TTC549 (cell line): ENCODE data around the gene PTPN14.

ENCODE experiments used
- FAIRE-seq: peaks from 2 replicates; lab custom pipeline; 2012; peaks lifted over from hg19 to GRCh38; lab: Jason Lieb, UNC

PTPN14 gene

GRCh38 chr1:214452152-214452784 lies 99.1 kb downstream of the PTPN14 start:
- FAIRE-seq: no peak

- no peak for FAIRE-seq
Measured at GRCh38 chr1:214451596-214451995, 99.8 kb downstream of the PTPN14 start.

- no peak for FAIRE-seq
Measured at GRCh38 chr1:214449371-214449770, 102.0 kb downstream of the PTPN14 start.

- no peak for FAIRE-seq
Measured at GRCh38 chr1:214448536-214448935, 102.9 kb downstream of the PTPN14 start.

GRCh38 chr1:214447557-214447871 lies 103.9 kb downstream of the PTPN14 start:
- FAIRE-seq: no peak

GRCh38 chr1:214446772-214447556 lies 104.4 kb downstream of the PTPN14 start:
- no peak for FAIRE-seq

GRCh38 chr1:214445831-214446614 lies 105.4 kb downstream of the PTPN14 start:
- peak; percentile 11 for FAIRE-seq

- FAIRE-seq: no peak
Measured at GRCh38 chr1:214445199-214445598, 106.2 kb downstream of the PTPN14 start.

GRCh38 chr1:214444182-214444939 lies 107.0 kb downstream of the PTPN14 start:
- no peak for FAIRE-seq

GRCh38 chr1:214441119-214441518 lies 110.3 kb downstream of the PTPN14 start:
- FAIRE-seq: no peak

GRCh38 chr1:214440219-214440965 lies 111.0 kb downstream of the PTPN14 start:
- no peak for FAIRE-seq

- no peak for FAIRE-seq
Measured at GRCh38 chr1:214439352-214440119, 111.9 kb downstream of the PTPN14 start.

GRCh38 chr1:214438530-214438929 lies 112.9 kb downstream of the PTPN14 start:
- no peak for FAIRE-seq

GRCh38 chr1:214438075-214438474 lies 113.3 kb downstream of the PTPN14 start:
- no peak for FAIRE-seq

GRCh38 chr1:214435867-214436266 lies 115.5 kb downstream of the PTPN14 start:
- no peak for FAIRE-seq

- FAIRE-seq: no peak
Measured at GRCh38 chr1:214432245-214432644, 119.2 kb downstream of the PTPN14 start.

GRCh38 chr1:214429951-214430770 lies 121.2 kb downstream of the PTPN14 start:
- no peak for FAIRE-seq

- no peak for FAIRE-seq
Measured at GRCh38 chr1:214427871-214428277, 123.5 kb downstream of the PTPN14 start.

- FAIRE-seq: peak; percentile 7
Measured at GRCh38 chr1:214426426-214426812, 125.0 kb downstream of the PTPN14 start.
